GM12801 (cell line): ENCODE data around the gene PVR.

Source experiments
- TF ChIP-seq, protein P1 (sequence below): IDR thresholded peaks from one replicate; pipeline ENCODE4 v1.5.1; 2011; ENCODE audit warnings: control low read depth; ENCODE audit not compliant: insufficient read length; ENCODE audit errors: extremely low read depth

PVR gene

DNA sequence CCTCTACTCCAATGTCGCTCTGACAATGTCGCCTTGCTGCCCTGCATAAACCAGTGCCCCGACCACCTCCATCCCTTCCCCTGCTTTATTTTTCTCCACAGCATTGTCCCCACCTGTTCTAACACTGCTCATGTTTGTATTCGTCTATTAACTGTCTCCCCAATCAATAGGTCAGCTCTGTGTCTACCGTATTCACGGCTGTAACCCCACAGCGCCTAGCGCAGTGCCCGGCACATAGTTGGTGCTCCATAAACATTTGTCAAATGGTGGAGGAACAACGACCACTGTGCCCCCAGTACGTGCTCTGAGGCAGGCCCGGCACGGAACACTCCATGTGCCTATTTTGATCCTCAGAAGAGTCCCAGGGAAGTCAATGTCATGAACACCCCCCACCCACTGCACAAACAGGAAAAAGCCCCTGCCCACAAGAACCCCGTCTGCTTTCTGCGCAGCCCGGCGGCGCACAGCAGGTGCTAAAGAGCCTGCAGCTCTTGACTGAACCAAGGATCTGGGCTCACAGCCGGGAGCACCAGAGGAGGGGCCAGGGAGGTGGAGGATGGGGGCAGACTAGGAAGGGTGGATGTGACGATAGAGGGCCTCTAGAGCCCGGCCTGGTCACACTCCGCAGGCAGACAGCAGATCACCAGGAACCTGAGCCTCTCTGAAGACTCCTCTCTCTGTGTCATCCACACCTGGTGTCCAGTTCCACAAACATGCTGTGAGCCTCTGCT is 53.4 kb downstream of the PVR start:
- TF ChIP-seq, protein P1, sequence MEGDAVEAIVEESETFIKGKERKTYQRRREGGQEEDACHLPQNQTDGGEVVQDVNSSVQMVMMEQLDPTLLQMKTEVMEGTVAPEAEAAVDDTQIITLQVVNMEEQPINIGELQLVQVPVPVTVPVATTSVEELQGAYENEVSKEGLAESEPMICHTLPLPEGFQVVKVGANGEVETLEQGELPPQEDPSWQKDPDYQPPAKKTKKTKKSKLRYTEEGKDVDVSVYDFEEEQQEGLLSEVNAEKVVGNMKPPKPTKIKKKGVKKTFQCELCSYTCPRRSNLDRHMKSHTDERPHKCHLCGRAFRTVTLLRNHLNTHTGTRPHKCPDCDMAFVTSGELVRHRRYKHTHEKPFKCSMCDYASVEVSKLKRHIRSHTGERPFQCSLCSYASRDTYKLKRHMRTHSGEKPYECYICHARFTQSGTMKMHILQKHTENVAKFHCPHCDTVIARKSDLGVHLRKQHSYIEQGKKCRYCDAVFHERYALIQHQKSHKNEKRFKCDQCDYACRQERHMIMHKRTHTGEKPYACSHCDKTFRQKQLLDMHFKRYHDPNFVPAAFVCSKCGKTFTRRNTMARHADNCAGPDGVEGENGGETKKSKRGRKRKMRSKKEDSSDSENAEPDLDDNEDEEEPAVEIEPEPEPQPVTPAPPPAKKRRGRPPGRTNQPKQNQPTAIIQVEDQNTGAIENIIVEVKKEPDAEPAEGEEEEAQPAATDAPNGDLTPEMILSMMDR: no peak

DNA sequence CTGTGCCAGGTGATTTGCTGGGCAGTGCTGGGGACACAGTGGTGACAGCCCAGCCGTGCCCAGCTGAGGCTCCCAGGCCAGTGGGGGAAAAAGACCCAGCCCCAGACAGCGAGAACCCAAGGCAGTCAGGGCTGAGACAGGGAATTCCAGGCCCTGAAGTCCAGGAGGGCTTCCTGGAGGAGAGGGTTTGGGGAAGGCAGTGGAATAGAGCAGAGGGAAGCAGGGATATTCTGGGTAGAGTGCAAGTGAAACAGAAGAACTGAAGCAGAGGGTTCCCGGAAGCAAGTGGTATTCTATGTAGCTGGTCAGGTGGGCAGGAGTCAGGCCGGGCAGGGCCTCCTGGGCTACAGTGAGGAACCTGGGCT is 53.9 kb downstream of the PVR start:
- TF ChIP-seq, protein P1: no peak

GRCh38 chr19:44698492-44699201 is 54.9 kb downstream of the PVR start, which contains the start of gene CEACAM16:
TSS of gene CEACAM16 (plus strand) at chr19:44699151. CDS start at chr19:44701457, 2,306 bp downstream.
- TF ChIP-seq, protein P1: no peak

DNA sequence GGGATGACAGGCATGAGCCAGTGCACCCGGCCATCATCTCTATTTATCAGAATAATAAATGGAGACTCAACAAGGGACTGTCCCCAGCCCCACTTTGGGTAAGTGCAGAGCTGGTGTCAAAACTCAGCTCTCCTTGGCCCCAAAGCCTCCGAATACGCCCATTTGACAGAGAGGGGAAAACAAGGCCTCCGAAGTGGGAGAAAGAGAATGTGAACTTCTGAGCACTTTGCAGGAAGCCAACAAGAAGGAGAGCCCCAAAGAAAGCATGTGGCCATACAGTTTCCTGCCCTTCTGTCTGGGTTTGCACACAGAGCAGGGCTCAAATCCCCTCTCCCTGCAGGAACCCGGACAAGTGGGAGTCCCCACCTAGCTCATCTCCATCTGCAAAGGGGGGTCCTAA is 56.8 kb downstream of the PVR start:
- TF ChIP-seq, protein P1: no peak

- TF ChIP-seq, protein P1: no peak
Measured at GRCh38 chr19:44701228-44701627, 57.5 kb downstream of the PVR start.

DNA sequence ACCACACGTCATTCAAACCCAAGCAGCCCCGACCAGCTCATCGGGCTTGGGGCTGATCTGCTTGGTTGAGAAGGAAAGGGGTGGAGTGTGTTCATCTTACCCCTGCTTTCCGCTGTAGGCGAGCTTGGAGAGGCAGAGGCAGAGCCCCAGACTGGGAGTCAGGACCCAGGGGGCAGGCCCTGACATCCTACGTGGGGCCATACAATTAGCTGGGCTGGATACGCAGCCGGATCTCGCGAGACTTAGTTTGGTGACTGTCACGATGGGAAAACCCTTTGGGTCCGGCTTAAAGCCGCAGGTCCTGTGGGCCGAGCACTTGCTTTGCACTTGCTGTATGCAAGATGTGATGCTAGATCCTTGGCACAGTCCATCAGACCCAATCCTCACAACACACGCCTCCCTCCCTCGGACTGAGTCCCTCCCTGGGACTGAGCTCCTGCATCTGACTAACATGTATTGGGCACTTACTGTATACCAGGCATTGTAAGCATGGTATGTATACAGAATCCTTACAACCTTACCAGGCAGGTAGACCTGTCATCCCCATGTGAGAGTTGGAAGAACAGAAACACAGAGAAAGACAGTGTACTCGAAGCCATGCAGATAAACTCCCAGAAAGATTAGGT is 59.0 kb downstream of the PVR start:
- TF ChIP-seq, protein P1: no peak

DNA sequence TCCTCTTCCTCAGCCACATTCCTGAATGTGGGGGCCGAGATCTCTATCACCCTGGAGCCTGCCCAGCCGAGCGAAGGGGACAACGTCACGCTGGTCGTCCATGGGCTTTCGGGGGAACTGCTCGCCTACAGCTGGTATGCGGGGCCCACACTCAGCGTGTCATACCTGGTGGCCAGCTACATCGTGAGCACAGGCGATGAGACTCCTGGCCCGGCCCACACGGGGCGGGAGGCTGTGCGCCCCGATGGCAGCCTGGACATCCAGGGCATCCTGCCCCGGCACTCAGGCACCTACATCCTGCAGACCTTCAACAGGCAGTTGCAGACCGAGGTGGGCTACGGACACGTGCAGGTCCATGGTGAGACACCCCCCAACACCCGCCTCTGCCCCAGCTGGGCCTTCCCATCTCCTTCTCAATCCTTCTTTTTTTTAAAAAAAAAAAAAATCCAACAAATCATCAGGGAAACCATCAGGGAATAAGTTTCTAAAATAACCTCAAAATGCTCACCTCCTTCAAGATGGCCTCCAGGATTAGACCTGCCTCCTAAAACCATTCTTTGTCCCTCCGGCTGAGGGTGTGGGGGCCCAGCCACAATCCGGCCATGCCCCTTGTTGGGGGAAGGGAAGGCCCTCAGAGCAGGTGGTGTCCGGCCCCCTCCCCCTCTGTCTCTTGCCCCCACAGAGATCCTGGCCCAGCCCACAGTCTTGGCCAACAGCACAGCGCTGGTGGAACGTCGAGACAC is 59.8 kb downstream of the PVR start:
- TF ChIP-seq, protein P1: no peak
